ENCODE results near the gene MAP4K4. TPM values are rescaled to one million over a fixed set of nuclear protein-coding genes. Genes with fewer than 3 reads are reported as not detected.

MAP4K4 gene
- total RNA-seq, 4 donors from 2014 or later: 25.7 to 42.3 (median 29.8) TPM

- TF ChIP-seq, protein P1, sequence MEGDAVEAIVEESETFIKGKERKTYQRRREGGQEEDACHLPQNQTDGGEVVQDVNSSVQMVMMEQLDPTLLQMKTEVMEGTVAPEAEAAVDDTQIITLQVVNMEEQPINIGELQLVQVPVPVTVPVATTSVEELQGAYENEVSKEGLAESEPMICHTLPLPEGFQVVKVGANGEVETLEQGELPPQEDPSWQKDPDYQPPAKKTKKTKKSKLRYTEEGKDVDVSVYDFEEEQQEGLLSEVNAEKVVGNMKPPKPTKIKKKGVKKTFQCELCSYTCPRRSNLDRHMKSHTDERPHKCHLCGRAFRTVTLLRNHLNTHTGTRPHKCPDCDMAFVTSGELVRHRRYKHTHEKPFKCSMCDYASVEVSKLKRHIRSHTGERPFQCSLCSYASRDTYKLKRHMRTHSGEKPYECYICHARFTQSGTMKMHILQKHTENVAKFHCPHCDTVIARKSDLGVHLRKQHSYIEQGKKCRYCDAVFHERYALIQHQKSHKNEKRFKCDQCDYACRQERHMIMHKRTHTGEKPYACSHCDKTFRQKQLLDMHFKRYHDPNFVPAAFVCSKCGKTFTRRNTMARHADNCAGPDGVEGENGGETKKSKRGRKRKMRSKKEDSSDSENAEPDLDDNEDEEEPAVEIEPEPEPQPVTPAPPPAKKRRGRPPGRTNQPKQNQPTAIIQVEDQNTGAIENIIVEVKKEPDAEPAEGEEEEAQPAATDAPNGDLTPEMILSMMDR (IDR thresholded peaks at IDR 0.05): no peak
- TF ChIP-seq POLR2A (IDR thresholded peaks at IDR 0.05): no peak
- H3K4me3 ChIP-seq (ENCODE audit: low read depth, poor library complexity, severe bottlenecking): no peak overlapping the region
- WGBS, 2 donors: 72 to 80% methylated on average over 3 of the region's 3 CpGs
- intact Hi-C loops (cut with DNase I; ENCODE audit: low total_unique reads): no loop called here
- DNase-seq (ENCODE audit: low spot score in 2 of 2): no peak
Observed at GRCh38 chr2:101737478-101738255, 40.2 kb downstream of the MAP4K4 start.

DNA sequence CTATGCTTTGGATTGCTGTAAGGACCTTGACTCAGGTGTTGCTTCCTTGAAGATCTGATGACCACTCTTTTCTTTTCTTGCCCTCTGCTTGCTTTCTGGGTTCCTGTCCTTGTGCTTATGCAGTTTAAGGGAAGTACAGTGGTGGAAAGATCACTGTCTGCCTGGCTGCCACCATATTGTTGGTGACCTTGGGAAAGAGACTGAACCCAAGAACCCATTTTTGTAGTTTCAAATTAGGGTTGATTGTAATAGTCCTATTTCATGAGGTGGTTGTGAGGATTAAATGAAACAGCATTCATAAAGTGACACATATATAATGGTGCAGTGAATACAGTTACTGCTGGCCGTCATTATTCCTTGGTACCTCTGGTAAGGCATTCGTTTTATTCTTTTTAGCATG, 41.1 kb downstream of the MAP4K4 start:
- intact Hi-C loops (cut with DNase I; ENCODE audit: low total_unique reads): no loop called here
- no peak for DNase-seq (ENCODE audit: low spot score in 2 of 2)
- WGBS, 2 donors: 91 to 95% methylated on average over 2 of the region's 2 CpGs
- no peak overlapping the region for H3K4me3 ChIP-seq (ENCODE audit: low read depth, poor library complexity, severe bottlenecking)
- TF ChIP-seq POLR2A (IDR thresholded peaks at IDR 0.05): no peak
- TF ChIP-seq, protein P1 (IDR thresholded peaks at IDR 0.05): no peak

- intact Hi-C loops (cut with DNase I; ENCODE audit: low total_unique reads): no loop called here
- WGBS, 2 donors: 79 to 83% methylated on average over 1 of the region's 1 CpG
- H3K4me3 ChIP-seq (ENCODE audit: low read depth, poor library complexity, severe bottlenecking): no peak overlapping the region
- no peak for DNase-seq (ENCODE audit: low spot score in 2 of 2)
- no peak for TF ChIP-seq POLR2A (IDR thresholded peaks at IDR 0.05)
- TF ChIP-seq, protein P1 (IDR thresholded peaks at IDR 0.05): no peak
Observed at GRCh38 chr2:101740555-101740964, 43.1 kb downstream of the MAP4K4 start.

DNA sequence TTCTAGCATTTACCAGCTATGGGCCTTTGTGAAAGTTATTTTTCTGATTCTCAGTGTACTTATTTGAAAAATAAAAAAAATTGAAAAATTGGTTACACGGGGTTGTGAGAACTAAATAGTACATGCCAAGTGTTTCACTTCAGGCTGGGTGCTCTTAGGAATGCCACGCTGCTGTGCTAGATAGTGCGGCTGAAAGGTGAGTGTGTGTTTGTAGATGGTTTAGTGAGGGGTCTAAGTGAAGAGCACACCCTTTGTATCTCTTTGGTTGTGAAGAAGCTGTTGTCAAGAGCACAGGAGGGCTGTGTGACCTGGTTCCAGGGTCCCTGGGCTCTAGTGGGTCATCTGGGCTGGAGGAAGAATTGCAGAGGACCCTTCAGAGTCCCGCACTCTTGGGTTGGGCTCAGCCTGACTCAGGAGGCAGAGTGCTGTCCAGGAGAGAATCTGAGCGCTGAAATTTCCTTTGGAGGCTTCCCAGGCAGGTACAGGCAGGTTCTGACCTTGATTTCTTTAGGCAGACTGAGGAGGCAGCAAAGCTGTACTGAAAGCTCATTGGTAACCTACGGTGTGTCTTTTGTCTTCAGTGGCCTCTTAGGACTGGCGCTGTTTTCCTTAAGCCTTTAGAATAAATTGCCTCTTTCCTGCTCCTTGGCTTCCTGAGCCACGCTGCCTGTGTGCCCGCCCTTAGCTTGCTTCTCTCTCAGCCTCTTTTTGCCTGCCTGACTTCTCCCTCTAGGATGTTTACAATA, 44.4 kb downstream of the MAP4K4 start:
- WGBS, 2 donors: 34 to 39% methylated on average over 9 of the region's 9 CpGs
- TF ChIP-seq, protein P1 (IDR thresholded peaks at IDR 0.05): no peak
- no peak for TF ChIP-seq POLR2A (IDR thresholded peaks at IDR 0.05)
- no peak overlapping the region for H3K4me3 ChIP-seq (ENCODE audit: low read depth, poor library complexity, severe bottlenecking)
- DNase-seq (ENCODE audit: low spot score in 2 of 2): no peak
- intact Hi-C loops (cut with DNase I; ENCODE audit: low total_unique reads): no loop called here

GRCh38 chr2:101742547-101742946, 45.0 kb downstream of the MAP4K4 start:
- intact Hi-C loops (cut with DNase I; ENCODE audit: low total_unique reads): no loop called here
- no peak overlapping the region for H3K4me3 ChIP-seq (ENCODE audit: low read depth, poor library complexity, severe bottlenecking)
- WGBS, 2 donors: 10 to 15% methylated on average over 1 of the region's 1 CpG
- TF ChIP-seq, protein P1 (IDR thresholded peaks at IDR 0.05): no peak
- TF ChIP-seq POLR2A (IDR thresholded peaks at IDR 0.05): no peak
- no peak for DNase-seq (ENCODE audit: low spot score in 2 of 2)

Data from lower leg skin (tissue), 4 donors.